RWPE2 (cell line): Measurements from ENCODE around the gene VENTX.

ENCODE experiments used
- ATAC-seq: fragments of 200-7000 bp; cut with Tn5 transposase; 3 replicates; pipeline ENCODE4 v1.9.1; 2021; ENCODE audit warnings: low read depth
- DNase-seq: peaks from one replicate; pipeline ENCODE4 v3.0.0-alpha.2; 2020; ENCODE audit warnings: low spot score
- H3K27ac ChIP-seq: fragments of 450-650 bp; 2 replicates; pipeline ENCODE4 v1.5.1; 2017; ENCODE audit warnings: mild to moderate bottlenecking; ENCODE audit not compliant: poor library complexity, severe bottlenecking
- H3K27me3 ChIP-seq: fragments of 250-450 bp; sonication (Bioruptor Pico); 2 replicates; pipeline ENCODE4 v1.5.1; 2021; ENCODE audit warnings: mild to moderate bottlenecking, moderate library complexity; ENCODE audit not compliant: insufficient read depth, poor library complexity, severe bottlenecking
- H3K36me3 ChIP-seq: fragments of 250-450 bp; sonication (Bioruptor Pico); 2 replicates; pipeline ENCODE4 v1.5.1; 2020; ENCODE audit warnings: low read depth, mild to moderate bottlenecking, moderate library complexity
- H3K4me1 ChIP-seq: fragments of 250-450 bp; sonication (Bioruptor Pico); 2 replicates; pipeline ENCODE4 v1.5.1; 2021; ENCODE audit warnings: mild to moderate bottlenecking, moderate library complexity; ENCODE audit not compliant: insufficient read depth, poor library complexity, severe bottlenecking
- H3K4me3 ChIP-seq: fragments of 250-450 bp; sonication (Bioruptor Pico); 2 replicates; pipeline ENCODE4 v1.5.1; 2021; ENCODE audit warnings: mild to moderate bottlenecking, moderate library complexity; ENCODE audit not compliant: severe bottlenecking
- H3K9me3 ChIP-seq: fragments of 250-450 bp; sonication (Bioruptor Pico); 2 replicates; pipeline ENCODE4 v1.5.1; 2021; ENCODE audit warnings: mild to moderate bottlenecking, moderate library complexity; ENCODE audit not compliant: severe bottlenecking
- CTCF ChIP-seq: fragments of 450-650 bp; IDR thresholded peaks from one replicate; pipeline ENCODE4 v1.5.1; 2017; ENCODE audit warnings: mild to moderate bottlenecking, moderate library complexity; ENCODE audit not compliant: poor library complexity, severe bottlenecking

The VENTX gene

DNA sequence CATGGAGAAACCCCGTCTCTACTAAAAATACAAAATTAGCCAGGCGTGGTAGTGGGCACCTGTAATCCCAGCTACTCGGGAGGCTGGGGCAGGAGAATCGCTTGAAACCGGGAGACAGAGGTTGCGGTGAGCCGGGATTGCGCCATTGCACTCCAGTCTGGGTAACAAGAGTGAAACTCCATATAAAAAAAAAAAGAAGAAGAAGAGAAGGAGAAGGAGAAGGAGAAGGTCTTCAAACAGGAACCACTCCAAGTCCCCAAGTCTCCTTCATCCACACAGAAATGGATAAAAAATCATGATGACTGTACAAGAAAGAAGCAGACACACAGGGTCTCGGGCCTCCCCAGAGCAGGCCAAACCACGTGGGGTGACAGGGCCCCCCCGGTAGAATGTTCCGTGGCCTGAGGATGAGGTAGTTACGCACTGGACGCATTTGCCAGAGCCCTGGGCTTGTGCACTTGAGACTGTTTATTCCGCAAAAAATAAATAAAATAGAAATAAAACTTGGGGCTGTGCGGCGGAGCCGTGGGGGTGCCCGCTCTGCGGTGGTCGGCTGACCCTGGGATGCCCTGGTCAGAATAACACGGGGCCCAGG, 15.8 kb downstream of the VENTX start:
- Histone ChIP-seq H3K4me3 (no peak overlapping the region), H3K36me3 (no peaks in the 10 kb centered on the region), H3K9me3 (no peaks in the 10 kb centered on the region), H3K27ac (no peak overlapping the region), H3K4me1 (peaks cover 13% of the 10 kb centered on the region), H3K27me3 (no peaks in the 10 kb centered on the region)
- no peak for ATAC-seq
- no peak for DNase-seq
- no peak for TF ChIP-seq CTCF

GRCh38 chr10:133254421-133255120, 16.9 kb downstream of the VENTX start:
- Histone ChIP-seq H3K4me1 (peaks cover 23% of the 10 kb centered on the region), H3K36me3 (no peaks in the 10 kb centered on the region), H3K9me3 (no peaks in the 10 kb centered on the region), H3K4me3 (no peak overlapping the region), H3K27me3 (no peaks in the 10 kb centered on the region), H3K27ac (no peak overlapping the region)
- TF ChIP-seq CTCF: no peak
- ATAC-seq (no peak), DNase-seq (no peak)

GRCh38 chr10:133255323-133255722, 17.7 kb downstream of the VENTX start:
- no peaks in the 10 kb centered on the region for H3K36me3 ChIP-seq
- no peaks in the 10 kb centered on the region for H3K27me3 ChIP-seq
- no peak overlapping the region for H3K4me3 ChIP-seq
- H3K9me3 ChIP-seq: no peaks in the 10 kb centered on the region
- DNase-seq (no peak), ATAC-seq (no peak)
- peaks cover 26% of the 10 kb centered on the region for H3K4me1 ChIP-seq
- TF ChIP-seq CTCF: no peak
- H3K27ac ChIP-seq: no peak overlapping the region

DNA sequence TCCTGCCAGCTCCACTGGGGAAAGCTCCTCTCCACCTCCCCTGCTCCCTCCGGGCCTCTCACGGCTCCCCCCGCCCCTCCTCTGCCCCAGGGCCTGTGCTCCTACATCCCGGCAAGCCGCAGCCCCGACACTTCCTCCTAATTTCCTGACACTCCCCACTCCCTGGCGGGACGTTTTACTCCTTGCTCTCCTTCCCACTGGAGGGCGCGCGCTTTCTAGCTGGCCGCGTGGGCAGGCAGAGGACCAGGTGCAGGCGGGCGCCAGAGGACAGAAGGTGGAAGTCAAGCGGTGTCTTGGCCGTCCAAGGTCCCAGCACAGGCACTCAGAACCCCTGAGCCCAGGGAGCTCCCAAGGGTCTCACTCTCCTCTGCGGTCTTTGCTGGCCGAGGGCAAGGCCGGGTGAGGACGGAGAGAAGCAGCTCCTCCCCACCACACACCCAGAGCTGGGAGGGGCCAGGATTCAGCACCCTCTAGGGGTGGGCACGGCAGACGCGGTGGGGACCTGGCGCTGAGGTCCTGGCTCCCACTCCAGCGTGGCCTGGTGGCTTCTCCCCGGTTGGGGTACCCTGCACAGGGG, 19.9 kb downstream of the VENTX start:
- no peaks in the 10 kb centered on the region for H3K9me3 ChIP-seq
- peaks cover 34% of the 10 kb centered on the region for H3K4me1 ChIP-seq
- H3K36me3 ChIP-seq: no peaks in the 10 kb centered on the region
- H3K4me3 ChIP-seq: no peak overlapping the region
- no peak for DNase-seq
- H3K27me3 ChIP-seq: no peaks in the 10 kb centered on the region
- H3K27ac ChIP-seq: peak overlapping the region; percentile 83
- TF ChIP-seq CTCF: peak; percentile 59
- peak; percentile 8; the same call in 2 of the 3 replicates for ATAC-seq
